ENCODE measurements around the gene SLCO3A1.
"Not testable (repeated sequence)": the region's sequence is repeated elsewhere in the genome, so short reads cannot be mapped to it uniquely, and the experiment has no call there.

DNA sequence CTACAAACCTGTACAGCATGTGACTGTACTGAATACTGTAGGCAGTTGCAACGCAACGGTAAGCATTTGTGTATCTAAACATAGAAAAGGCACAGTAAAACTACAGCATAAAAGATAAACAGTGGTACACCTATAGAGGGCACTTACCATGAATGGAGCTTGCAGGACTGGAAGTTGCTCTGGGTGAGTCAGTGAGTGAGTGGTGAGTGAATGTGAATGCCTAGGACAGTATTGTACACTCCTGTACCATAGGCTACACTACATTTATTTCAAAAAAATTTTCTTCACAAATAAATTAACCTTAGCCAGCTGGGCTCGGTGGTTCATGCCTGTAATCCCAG lies 206.4 kb downstream of the SLCO3A1 start:
- TF ChIP-seq, protein P1, sequence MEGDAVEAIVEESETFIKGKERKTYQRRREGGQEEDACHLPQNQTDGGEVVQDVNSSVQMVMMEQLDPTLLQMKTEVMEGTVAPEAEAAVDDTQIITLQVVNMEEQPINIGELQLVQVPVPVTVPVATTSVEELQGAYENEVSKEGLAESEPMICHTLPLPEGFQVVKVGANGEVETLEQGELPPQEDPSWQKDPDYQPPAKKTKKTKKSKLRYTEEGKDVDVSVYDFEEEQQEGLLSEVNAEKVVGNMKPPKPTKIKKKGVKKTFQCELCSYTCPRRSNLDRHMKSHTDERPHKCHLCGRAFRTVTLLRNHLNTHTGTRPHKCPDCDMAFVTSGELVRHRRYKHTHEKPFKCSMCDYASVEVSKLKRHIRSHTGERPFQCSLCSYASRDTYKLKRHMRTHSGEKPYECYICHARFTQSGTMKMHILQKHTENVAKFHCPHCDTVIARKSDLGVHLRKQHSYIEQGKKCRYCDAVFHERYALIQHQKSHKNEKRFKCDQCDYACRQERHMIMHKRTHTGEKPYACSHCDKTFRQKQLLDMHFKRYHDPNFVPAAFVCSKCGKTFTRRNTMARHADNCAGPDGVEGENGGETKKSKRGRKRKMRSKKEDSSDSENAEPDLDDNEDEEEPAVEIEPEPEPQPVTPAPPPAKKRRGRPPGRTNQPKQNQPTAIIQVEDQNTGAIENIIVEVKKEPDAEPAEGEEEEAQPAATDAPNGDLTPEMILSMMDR (conservative IDR thresholded peaks at IDR 0.05; ENCODE audit: low read length): not testable (repeated sequence)
- TF ChIP-seq EZH2phosphoT487 (IDR thresholded peaks at IDR 0.05; ENCODE audit: borderline replicate concordance): not testable (repeated sequence)

Data from Loucy (cell line).